Measurements from ENCODE around the gene BCL7B.
A peak's percentile ranks its signal among the peaks of the same experiment; 100 is the strongest.
"Not testable (repeated sequence)": the region's sequence is repeated elsewhere in the genome, so short reads cannot be mapped to it uniquely, and the experiment has no call there.

BCL7B gene

GRCh38 chr7:73570977-73571376 is 13.5 kb upstream of the BCL7B start:
- DNase-seq: no peak

DNA sequence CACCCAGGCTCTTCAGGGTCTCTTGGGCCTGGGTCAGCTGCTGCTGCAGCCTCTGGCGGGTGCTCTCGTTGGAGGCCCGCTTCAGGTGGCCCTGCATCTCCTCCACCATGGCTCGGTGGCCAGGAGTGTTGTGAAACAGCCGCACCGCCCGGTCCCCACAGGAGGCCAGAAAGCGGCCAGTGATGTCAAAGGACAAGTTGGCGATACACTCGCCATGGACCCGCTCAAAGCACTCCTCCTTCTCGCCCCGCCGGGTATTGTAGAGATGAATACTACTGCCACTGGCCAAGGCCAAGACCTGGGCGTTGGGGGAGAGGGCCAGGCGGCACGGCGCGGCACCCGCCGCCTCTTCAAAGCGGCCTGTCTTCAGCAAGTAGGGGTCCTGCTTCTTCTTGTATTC is 13.0 kb upstream of the BCL7B start:
- DNase-seq: no peak

DNA sequence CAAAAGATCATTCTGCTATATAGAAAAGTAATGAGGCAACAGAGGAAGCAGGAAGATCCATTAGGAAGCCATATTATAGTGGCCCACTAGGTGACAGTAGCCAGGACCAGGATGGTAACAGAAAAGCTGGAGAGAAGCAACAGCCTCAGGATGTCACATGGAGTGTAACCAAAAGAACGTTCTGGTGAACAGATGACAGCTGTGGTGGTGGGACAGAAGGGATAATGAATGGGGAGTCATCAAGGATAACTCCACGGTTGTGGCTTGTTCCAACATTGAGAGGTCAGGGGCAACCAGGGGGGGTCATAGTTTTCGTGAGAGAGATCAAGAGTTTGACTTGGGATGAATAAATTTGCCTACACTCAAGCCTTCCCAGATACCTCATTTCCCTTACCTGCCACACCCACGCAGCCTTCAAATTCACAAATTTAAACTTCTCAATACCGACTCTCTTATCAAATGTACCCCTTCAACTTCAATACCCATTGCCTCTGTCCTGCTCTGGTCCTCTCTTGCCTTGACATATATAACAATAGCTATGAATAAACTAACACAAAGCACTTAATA is 11.6 kb upstream of the BCL7B start:
- no peak for DNase-seq

GRCh38 chr7:73567846-73568685 is 10.6 kb upstream of the BCL7B start:
- peak; percentile 14 for DNase-seq

- no peak for DNase-seq
Observed at GRCh38 chr7:73567140-73567539, 9.7 kb upstream of the BCL7B start.

GRCh38 chr7:73566431-73566830 is 8.9 kb upstream of the BCL7B start:
- DNase-seq: not testable (repeated sequence)

DNA sequence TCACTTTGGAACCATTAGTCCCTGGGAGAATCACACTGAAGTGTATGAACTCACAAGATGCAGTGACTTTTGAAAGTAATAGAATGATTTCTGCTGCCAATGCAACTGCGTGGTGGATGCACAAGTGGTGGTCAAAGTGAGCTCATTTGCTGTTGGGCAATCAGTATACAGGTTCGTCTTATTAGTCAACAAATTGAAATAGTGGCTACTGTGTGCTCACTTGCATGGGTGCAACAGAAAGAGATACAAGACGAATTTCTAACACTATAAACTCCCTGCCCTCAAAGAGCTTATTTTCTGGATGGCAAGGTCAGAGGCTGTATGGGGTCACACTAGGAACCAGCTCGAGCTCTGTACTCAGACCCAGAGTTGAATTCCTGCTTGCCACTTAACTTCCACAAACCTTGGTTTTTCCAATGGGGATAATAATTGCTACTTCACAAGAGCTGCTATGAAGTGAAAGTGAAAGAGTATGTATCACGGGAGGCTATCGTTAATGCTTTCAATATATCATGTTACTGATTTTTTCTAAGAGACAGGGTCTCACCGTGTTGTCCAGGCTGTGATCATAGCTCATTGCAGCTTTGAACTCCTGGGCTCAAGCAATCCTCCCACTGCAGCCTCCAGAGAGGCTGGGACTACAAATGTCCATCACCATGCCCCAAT is 8.3 kb upstream of the BCL7B start:
- no peak for DNase-seq

DNA sequence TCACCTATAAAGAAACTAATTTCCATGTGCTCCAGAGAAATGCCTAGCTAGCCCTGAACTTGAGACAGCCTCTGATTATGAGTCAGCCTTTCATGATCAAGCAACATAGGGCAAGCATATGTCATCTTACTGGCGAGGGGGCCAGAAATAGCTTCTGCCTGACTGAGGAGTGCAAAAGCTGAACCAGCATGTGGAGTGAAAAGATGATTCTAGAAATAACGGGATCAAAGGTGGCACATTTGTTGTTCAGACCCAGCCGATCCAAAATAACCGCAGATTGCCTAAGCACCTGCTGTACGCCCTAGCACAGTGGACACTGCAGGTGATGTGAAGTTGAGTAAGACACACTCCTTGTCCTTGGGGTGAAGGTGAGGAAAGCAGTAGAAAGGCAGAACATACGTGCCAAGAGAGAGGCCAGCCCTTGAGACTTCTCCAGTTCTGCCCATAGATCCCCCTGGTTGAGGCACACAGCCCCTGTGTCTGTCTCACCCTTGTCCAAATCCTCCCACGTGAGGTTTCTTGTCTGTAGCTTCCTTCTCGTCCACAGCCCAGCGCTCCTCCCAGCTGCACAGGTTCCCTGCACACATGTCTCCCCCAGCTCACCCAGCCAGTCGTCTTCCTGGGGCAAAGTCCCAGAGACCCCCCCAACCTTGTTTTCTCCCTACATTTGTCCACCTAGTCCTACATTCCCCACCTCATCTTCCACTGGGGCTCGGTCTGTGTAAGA is 2.8 kb upstream of the BCL7B start:
- DNase-seq: peak; percentile 86

DNA sequence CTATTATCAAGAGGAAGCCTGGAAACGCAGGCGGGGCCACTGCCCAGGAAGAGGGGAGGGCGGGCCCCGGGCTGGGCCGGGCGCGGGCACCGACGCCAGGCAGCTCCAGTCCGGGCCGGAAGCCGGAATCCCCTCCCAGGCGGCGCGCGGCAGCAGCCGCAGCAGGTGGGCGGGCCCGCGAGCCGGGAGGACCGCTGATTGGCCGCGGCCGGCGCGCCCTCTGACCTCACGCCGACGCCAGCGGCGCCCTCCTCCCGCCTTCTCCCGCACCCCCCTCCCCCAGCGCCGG is 438 bp downstream of the BCL7B start:
- peak; percentile 92 for DNase-seq

DNA sequence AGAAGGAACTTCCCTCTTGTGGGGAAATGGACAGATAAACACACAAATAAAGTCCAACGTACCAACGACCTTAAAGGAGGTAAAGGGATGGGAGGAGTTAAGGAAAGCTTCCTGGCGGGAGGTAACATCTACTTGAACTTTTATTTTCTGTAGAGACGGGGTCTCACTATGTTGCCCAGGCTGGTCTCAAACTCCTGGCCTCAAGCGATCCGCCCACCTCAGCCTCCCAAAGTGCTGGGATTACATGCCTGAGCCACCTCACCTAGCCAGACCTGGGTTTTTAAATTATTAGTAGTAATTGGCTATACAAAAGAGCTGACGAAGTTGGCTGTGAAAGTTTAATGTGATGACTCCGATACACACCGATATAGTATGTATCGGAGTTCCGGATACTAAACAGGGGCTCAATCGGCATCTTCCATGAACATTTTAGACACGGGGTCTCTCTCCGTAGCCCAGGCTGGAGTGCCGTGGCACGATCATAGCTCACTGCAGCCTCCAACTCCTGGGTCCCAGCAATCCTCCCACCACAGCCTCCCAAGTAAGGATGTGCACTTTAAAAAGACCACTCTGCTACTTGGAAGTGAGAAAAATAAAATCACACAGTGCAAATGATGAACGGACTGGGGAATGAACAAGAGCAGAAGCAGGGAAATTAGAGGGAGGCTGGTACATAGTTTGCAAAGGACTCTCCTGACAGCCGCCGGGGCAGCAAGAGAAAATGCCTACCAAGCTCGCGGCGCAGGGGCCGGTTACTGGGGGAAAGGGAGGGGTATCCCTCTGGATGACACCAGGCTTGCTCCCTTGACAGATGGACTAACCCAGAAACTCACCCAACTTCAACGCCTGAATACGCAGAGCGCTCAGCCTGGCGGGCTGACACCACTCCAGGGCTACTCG is 1.0 kb downstream of the BCL7B start:
- no peak for DNase-seq

DNA sequence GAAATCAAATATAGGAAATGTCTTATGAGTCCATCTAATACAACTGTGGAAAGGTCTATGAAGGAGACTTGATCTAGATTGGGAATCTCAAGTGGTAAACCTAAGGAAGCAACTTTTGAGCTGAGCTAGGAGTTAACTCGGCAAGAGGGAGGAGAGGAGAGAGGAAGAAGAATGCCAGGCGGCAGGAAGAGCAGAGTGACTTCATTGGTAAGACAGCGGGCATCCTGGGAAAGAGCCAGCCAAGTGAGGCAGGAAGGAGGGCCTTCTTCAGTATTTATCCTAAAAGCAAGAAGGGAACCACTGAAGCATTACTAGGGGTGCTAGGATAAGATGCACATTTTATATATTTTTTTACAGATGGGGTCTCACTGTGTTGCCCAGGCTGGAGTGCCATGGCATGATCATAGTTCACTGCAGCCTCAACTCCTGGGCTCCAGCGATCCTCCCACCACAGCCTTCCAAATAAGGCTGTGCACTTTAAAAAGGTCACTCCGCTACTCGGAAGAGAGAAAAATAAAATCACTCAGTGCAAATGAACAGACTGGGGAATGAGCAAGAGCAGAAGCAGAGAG is 2.0 kb downstream of the BCL7B start:
- DNase-seq: no peak

DNA sequence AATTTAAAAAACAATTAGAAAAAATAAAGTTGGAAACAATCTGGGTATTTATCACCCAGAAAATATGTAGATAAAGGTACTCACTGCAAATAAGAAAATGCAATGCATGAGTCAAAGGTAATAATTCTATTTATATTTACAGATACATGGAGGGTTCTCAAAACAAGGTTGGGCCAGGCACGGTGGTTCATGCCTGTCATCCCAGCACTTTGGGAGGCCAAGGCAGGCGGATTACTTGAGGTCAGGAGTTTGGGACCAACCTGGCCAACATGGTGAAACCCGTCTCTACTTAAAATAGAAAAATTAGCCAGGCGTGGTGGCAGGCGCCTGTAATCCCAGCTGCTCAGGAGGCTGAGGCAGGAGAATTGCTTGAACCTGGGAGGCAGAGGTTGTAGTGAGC is 7.4 kb downstream of the BCL7B start:
- DNase-seq: not testable (repeated sequence)

- no peak for DNase-seq
Observed at GRCh38 chr7:73549176-73549575, 8.3 kb downstream of the BCL7B start.

DNA sequence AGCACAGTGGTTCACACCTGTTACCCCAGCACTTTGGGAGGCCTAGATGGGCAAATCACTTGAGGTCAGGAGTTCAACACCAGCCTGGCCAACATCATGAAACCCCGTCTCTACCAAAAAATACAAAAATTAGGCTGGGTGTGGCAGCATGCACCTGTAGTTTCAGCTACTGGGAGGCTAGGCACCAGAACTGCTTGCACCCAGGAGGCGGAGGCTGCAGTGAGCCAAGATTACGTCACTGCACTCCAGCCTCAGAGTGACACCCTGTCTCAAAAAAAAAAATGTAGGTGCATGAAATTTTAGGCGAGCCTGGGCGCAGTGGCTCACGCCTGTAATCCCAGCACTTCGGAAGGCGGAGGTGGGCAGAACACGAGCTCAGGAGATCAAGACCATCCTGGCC is 9.6 kb downstream of the BCL7B start:
- no peak for DNase-seq

DNA sequence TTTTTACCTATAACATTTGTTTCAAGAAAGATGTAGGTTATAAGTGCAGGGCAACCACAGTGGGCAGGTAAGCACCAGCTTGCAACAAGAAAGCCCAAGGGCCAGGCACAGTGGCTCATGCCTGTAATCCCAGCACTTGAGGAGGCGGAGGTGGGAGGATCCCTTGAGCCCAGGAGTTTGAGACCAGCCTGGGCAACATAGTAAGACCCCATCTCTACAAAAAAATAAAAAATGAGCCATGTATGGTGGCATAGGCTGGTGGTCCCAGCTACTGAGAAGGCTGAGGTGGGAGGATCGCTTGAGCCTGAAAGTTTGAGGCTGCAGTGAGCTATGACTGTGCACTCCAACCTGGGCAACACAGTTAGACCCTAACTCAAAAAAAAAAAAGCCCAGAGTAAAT is 12.8 kb downstream of the BCL7B start:
- DNase-seq: no peak

- DNase-seq: no peak
Observed at GRCh38 chr7:73541722-73542121, 15.8 kb downstream of the BCL7B start.

GRCh38 chr7:73539709-73540108 is 17.8 kb downstream of the BCL7B start:
- DNase-seq: no peak

GRCh38 chr7:73538510-73538909 is 19.0 kb downstream of the BCL7B start:
- not testable (repeated sequence) for DNase-seq

GRCh38 chr7:73537051-73537450 is 20.4 kb downstream of the BCL7B start:
- no peak for DNase-seq

GRCh38 chr7:73536479-73536878 is 21.0 kb downstream of the BCL7B start:
- no peak for DNase-seq

GRCh38 chr7:73535918-73536317 is 21.6 kb downstream of the BCL7B start:
- DNase-seq: not testable (repeated sequence)

DNA sequence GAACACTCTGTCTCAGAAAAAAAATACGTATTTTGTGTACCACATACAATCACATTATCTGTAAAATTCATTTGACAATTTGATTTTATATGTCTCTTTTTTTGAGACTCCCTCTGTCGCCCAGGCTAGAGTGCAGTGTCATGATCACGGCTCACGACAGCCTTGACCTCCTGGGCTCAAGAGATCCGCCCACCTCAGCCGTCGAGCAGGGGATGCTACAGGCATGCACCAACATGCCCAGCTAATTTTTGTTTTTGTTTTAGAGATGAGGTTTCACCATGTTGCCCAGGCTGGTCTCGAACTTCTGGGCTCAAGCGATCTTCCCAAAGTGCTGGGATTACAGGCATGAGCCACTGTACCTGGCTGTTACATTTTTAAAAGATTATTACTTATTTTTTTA is 23.7 kb downstream of the BCL7B start:
- no peak for DNase-seq
